GM06990 (cell line): ENCODE results near the gene ARHGEF39.

Source experiments
- DNase-seq: peaks from one replicate; pipeline ENCODE4 v3.0.0-alpha.2; 2011; ENCODE audit not compliant: insufficient read length; ENCODE audit errors: extremely low read depth
- H3K27me3 ChIP-seq: replicated peaks from 2 replicates; pipeline ENCODE4 v1.6.0; 2011; ENCODE audit warnings: low read length; ENCODE audit not compliant: control insufficient read depth, insufficient read depth
- H3K36me3 ChIP-seq: 2 replicates; pipeline ENCODE4 v1.5.1; 2011; ENCODE audit warnings: low read length; ENCODE audit not compliant: control insufficient read depth, insufficient read depth
- H3K4me3 ChIP-seq: replicated peaks from 2 replicates; pipeline ENCODE4 v1.5.1; 2011; ENCODE audit warnings: low read depth, mild to moderate bottlenecking, control low read depth, low read length
- CTCF ChIP-seq: IDR thresholded peaks from 2 replicates; pipeline ENCODE4 v1.5.1; 2011; ENCODE audit warnings: low read length, control low read depth, mild to moderate bottlenecking, inconsistent platforms; ENCODE audit not compliant: insufficient read depth, poor library complexity, severe bottlenecking

ARHGEF39 gene

GRCh38 chr9:35682051-35682450 is 17.1 kb upstream of the ARHGEF39 start:
- no peak for DNase-seq
- H3K27me3 ChIP-seq: no peaks in the 10 kb centered on the region
- H3K4me3 ChIP-seq: no peak overlapping the region
- no peak for TF ChIP-seq CTCF
- H3K36me3 ChIP-seq: no peaks in the 10 kb centered on the region

GRCh38 chr9:35681341-35682002 is 16.5 kb upstream of the ARHGEF39 start:
- no peak for TF ChIP-seq CTCF
- no peaks in the 10 kb centered on the region for H3K27me3 ChIP-seq
- no peaks in the 10 kb centered on the region for H3K36me3 ChIP-seq
- DNase-seq: no peak
- H3K4me3 ChIP-seq: no peak overlapping the region

GRCh38 chr9:35680331-35681105 is 15.5 kb upstream of the ARHGEF39 start:
- TF ChIP-seq CTCF: no peak
- Histone ChIP-seq H3K4me3 (no peak overlapping the region), H3K27me3 (no peaks in the 10 kb centered on the region), H3K36me3 (no peaks in the 10 kb centered on the region)
- no peak for DNase-seq

- no peak for DNase-seq
- Histone ChIP-seq H3K27me3 (no peaks in the 10 kb centered on the region; the same call in 1 of the 2 replicates), H3K36me3 (no peaks in the 10 kb centered on the region), H3K4me3 (no peak overlapping the region)
- TF ChIP-seq CTCF: no peak
These were observed 14.9 kb upstream of the ARHGEF39 start for GRCh38 chr9:35679766-35680330.

GRCh38 chr9:35679091-35679490 is 14.1 kb upstream of the ARHGEF39 start:
- TF ChIP-seq CTCF: no peak

More at GRCh38 chr9:35679091-35679490, 14.1 kb upstream of the ARHGEF39 start:
- H3K4me3 ChIP-seq: no peak overlapping the region
- DNase-seq: no peak
- H3K27me3 ChIP-seq: no peaks in the 10 kb centered on the region; the same call in 1 of the 2 replicates
- H3K36me3 ChIP-seq: no peaks in the 10 kb centered on the region
